Fibroblast of pulmonary artery (primary cell): ENCODE results near the gene MS4A13.
"Not testable (repeated sequence)": the region's sequence is repeated elsewhere in the genome, so short reads cannot be mapped to it uniquely, and the experiment has no call there.

Experiments used
- DNase-seq: peaks from one replicate; pipeline ENCODE4 v3.0.0-alpha.2; 2010; ENCODE audit warnings: low read depth
- H3K4me3 ChIP-seq: replicated peaks from 2 replicates; pipeline ENCODE4 v1.5.1; 2011; ENCODE audit warnings: low read depth, mild to moderate bottlenecking, control low read depth, low read length, moderate library complexity
- TF ChIP-seq, protein P1 (sequence below): IDR thresholded peaks from 2 replicates; pipeline ENCODE4 v1.5.1; 2011; ENCODE audit warnings: mild to moderate bottlenecking, control low read depth, low read length, inconsistent platforms; ENCODE audit errors: missing control alignments

MS4A13 gene

GRCh38 chr11:60493454-60493853, 21.7 kb upstream of the MS4A13 start:
- H3K4me3 ChIP-seq, result no peak overlapping the region
- TF ChIP-seq, protein P1, sequence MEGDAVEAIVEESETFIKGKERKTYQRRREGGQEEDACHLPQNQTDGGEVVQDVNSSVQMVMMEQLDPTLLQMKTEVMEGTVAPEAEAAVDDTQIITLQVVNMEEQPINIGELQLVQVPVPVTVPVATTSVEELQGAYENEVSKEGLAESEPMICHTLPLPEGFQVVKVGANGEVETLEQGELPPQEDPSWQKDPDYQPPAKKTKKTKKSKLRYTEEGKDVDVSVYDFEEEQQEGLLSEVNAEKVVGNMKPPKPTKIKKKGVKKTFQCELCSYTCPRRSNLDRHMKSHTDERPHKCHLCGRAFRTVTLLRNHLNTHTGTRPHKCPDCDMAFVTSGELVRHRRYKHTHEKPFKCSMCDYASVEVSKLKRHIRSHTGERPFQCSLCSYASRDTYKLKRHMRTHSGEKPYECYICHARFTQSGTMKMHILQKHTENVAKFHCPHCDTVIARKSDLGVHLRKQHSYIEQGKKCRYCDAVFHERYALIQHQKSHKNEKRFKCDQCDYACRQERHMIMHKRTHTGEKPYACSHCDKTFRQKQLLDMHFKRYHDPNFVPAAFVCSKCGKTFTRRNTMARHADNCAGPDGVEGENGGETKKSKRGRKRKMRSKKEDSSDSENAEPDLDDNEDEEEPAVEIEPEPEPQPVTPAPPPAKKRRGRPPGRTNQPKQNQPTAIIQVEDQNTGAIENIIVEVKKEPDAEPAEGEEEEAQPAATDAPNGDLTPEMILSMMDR, result no peak
- no peak for DNase-seq

DNA sequence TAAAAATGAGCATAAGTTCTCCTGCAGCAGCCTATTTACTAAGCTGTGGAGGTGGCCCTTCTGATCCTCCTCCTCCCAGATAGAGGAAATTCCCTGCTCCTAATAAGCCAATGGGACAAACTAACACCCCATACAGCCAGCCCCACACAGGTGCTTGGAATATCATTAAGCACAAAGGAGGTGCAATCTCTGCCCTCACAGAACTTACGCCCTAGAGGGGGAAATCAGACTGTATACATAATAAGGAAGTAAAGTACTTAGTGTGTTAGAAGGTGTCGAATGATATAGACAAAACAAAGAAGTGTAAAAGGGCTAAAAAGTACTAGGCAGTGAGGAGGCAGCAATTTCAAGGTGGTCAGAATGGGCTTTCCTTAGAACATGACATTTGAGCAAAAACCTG, 16.8 kb upstream of the MS4A13 start:
- H3K4me3 ChIP-seq, result no peak overlapping the region
- TF ChIP-seq, protein P1, result no peak
- DNase-seq, result no peak

DNA sequence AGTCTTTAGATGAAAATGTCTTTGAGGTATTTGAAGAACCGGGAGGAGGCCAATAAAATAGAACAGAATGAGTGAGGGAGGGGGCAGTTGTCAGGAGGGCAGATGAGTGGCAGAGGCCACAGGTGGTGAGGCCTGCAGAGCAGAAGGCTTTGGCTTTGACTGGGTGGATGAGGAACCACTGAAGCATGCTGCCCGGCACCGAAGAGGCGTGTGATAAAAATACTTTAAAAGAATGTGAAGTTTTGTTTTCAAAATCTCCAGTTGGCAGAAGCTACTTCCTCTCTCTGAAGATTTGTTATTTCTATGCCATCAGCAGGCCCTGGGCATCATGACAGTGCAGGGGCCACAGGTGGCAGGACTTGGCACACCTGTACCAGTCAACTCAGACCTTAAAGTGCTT, 16.3 kb upstream of the MS4A13 start:
- H3K4me3 ChIP-seq, result no peak overlapping the region
- TF ChIP-seq, protein P1, result no peak
- DNase-seq, result no peak

DNA sequence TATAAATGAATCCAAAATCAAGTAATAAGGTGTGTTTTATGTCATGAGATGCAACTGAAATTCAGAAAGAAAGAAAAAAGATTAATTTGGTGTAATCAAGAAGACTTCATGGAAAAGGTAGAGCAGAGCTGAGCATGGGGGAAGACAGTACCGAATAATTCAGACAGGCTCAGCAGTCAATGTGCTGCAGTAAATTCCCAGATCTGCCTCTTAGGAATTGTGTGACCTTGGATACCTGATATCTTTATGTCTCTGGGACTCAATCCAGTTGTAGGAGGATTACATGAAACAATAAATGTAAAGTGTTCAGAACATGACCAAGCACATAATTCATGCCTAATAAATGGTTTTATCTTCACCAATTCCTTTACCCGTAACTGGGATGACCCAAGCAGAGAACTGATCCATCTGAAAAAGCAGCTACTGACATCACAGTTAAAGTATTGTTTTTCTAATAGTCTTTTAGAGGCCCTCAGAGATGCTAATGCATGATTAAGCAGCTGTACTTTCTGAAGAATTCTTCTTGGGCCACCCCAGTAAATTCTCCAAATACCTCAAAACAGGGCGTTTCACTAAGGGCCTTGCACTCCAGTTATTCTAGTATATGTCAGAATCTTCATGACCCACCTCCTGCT, 14.8 kb upstream of the MS4A13 start:
- TF ChIP-seq, protein P1, result no peak
- H3K4me3 ChIP-seq, result no peak overlapping the region
- no peak for DNase-seq

- TF ChIP-seq, protein P1, result no peak
- DNase-seq, result no peak
- no peak overlapping the region for H3K4me3 ChIP-seq
These were observed 12.9 kb upstream of the MS4A13 start for GRCh38 chr11:60502221-60502775.

DNA sequence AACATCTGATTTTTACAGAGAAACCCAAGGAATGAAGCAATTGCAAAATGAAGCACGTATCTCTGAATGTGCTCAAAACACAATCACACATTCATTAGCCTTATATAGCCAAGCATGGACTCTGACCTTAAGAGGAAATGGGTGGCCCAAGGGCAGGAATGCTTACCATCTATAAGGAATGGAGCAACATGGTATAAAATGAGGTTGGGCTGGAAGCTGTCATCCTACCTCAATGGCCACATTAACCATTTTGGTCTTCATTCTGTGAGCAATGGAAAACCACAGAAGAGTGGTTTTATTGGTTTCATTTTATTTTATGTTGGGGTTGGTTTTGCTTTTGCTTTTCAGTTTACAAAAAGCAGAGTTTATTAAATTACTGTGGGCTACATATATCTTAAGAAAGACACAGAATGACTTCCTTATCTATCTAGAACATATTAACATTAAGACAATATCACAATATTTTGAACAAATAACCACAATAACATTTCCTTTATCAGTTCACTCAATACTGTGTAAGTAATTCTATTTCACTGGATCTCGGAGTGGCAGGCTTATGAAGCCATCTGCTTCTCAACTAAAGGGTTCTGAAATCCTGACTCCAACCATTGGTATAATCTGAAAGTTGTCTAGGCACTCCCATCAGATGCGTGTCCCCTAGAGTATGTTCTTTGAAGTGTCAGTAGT, 10.8 kb upstream of the MS4A13 start:
- DNase-seq, result no peak
- no peak overlapping the region for H3K4me3 ChIP-seq
- TF ChIP-seq, protein P1, result no peak

DNA sequence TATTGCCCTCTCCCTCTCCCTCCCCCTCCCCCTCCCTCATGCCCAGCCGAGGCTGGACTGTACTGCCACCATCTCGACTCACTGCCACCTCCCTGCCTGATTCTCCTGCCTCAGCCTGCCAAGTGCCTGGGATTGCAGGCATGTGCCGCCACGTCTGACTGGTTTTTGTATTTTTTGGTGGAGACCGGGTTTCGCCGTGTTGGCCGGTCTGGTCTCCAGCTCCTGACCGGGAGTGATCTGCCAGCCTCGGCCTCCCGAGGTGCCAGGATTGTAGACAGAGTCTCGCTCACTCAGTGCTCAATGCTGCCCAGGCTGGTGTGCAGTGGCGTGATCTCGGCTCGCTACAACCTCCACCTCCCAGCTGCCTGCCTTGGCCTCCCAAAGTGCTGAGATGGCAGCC, 5.6 kb upstream of the MS4A13 start:
- not testable (repeated sequence) for DNase-seq, H3K4me3 ChIP-seq

GRCh38 chr11:60510209-60510608, 5.0 kb upstream of the MS4A13 start:
- H3K4me3 ChIP-seq, DNase-seq: not testable (repeated sequence)
